MM.1S (cell line): Measurements from ENCODE around the gene FUT8.

ENCODE experiments used
- DNase-seq: peaks from one replicate; pipeline ENCODE4 v3.0.0-alpha.2; 2015
- H2AFZ ChIP-seq: fragments of 300-600 bp; sonication (generic); 2 replicates; pipeline ENCODE4 v1.6.0; 2016; ENCODE audit warnings: antibody characterized with exemption, low read length
- H3F3A ChIP-seq: fragments of 300-600 bp; sonication (generic); 2 replicates; pipeline ENCODE4 v1.6.1; 2016; ENCODE audit warnings: mild to moderate bottlenecking, antibody characterized with exemption, low read length, moderate library complexity, mixed read lengths; ENCODE audit not compliant: insufficient read depth
- H3K27ac ChIP-seq: fragments of 300-600 bp; sonication (generic); 2 replicates; pipeline ENCODE4 v1.5.1; 2016; ENCODE audit warnings: mild to moderate bottlenecking, low read length
- H3K27me3 ChIP-seq: fragments of 300-600 bp; sonication (generic); replicated peaks from 2 replicates; pipeline ENCODE4 v1.6.0; 2016; ENCODE audit warnings: low read length; ENCODE audit not compliant: insufficient read depth
- H3K36me3 ChIP-seq: fragments of 300-600 bp; sonication (generic); replicated peaks from 2 replicates; pipeline ENCODE4 v1.6.1; 2016; ENCODE audit warnings: mild to moderate bottlenecking, low read length, mixed read lengths; ENCODE audit not compliant: insufficient read depth
- H3K4me1 ChIP-seq: fragments of 300-600 bp; sonication (generic); 2 replicates; pipeline ENCODE4 v1.6.1; 2016; ENCODE audit warnings: low read length, mixed read lengths
- H3K4me2 ChIP-seq: fragments of 300-600 bp; sonication (generic); 2 replicates; pipeline ENCODE4 v1.6.0; 2016; ENCODE audit warnings: low read depth, low read length
- H3K4me3 ChIP-seq: fragments of 300-600 bp; sonication (generic); 2 replicates; pipeline ENCODE4 v1.5.1; 2016; ENCODE audit warnings: low read length, mixed read lengths
- H3K79me2 ChIP-seq: fragments of 300-600 bp; sonication (generic); 2 replicates; pipeline ENCODE4 v1.6.1; 2016; ENCODE audit warnings: mixed run types, low read length, mixed read lengths
- H3K9ac ChIP-seq: fragments of 300-600 bp; sonication (generic); 2 replicates; pipeline ENCODE4 v1.6.1; 2016; ENCODE audit warnings: low read length, mixed read lengths
- H3K9me2 ChIP-seq: fragments of 300-600 bp; sonication (generic); replicated peaks from 2 replicates; pipeline ENCODE4 v1.6.1; 2016; ENCODE audit warnings: mild to moderate bottlenecking, low read length, mixed read lengths; ENCODE audit not compliant: insufficient read depth
- H3K9me3 ChIP-seq: fragments of 300-600 bp; sonication (generic); replicated peaks from 2 replicates; pipeline ENCODE4 v1.6.1; 2016; ENCODE audit warnings: mild to moderate bottlenecking, low read length, mixed read lengths; ENCODE audit not compliant: insufficient read depth
- H4K20me1 ChIP-seq: fragments of 300-600 bp; sonication (generic); 2 replicates; pipeline ENCODE4 v1.6.1; 2016; ENCODE audit warnings: mild to moderate bottlenecking, low read length, moderate library complexity, mixed read lengths; ENCODE audit not compliant: insufficient read depth
- EZH2 ChIP-seq: fragments of 300-600 bp; sonication (generic); optimal IDR thresholded peaks from 2 replicates; pipeline ENCODE3; 2017; ENCODE audit warnings: low read depth, mild to moderate bottlenecking, antibody characterized with exemption, low read length, mixed read lengths
- EZH2phosphoT487 ChIP-seq: fragments of 300-600 bp; sonication (generic); IDR thresholded peaks from 2 replicates; pipeline ENCODE4 v1.6.1; 2018; ENCODE audit warnings: antibody characterized with exemption, low read length
- TF ChIP-seq, protein P1 (sequence below): fragments of 300-600 bp; sonication (generic); IDR thresholded peaks from 2 replicates; pipeline ENCODE4 v1.5.1; 2016; ENCODE audit warnings: antibody characterized with exemption, low read length, mixed read lengths

Gene FUT8

DNA sequence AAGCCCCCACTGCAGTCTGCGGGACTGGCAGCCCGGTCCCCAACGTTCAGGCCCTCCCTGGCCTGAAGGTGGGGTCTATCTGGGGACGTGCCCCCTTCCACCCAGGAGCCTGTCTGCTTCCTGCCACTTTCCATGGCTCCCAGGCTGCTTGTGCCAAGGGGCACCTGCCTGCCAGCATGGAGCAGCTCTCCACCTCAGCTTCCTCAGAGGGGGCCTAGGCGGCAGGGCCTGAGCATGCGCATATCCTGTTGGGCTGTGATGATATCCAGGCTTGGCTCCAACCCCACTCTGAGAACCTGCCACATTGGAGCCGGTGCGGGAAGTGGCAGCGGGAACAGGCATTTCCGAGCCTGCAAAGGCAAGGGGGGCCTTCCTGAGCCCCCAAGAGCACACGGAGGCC lies 57.4 kb downstream of the FUT8 start:
- no peaks in the 10 kb centered on the region for H3K9me2 ChIP-seq
- no peaks in the 10 kb centered on the region for H3K9me3 ChIP-seq
- no peak overlapping the region for H3K4me3 ChIP-seq
- no peaks in the 10 kb centered on the region for H3K36me3 ChIP-seq
- no peaks in the 10 kb centered on the region for H3K27me3 ChIP-seq
- no peak overlapping the region for H3K9ac ChIP-seq
- peaks cover 8% of the 10 kb centered on the region; the same call in 1 of the 2 replicates for H3K79me2 ChIP-seq
- no peak overlapping the region for H3K27ac ChIP-seq
- no peaks in the 10 kb centered on the region for H3K4me1 ChIP-seq
- no peak overlapping the region for H2AFZ ChIP-seq
- no peak for DNase-seq
- H4K20me1 ChIP-seq: no peaks in the 10 kb centered on the region
- H3K4me2 ChIP-seq: no peak overlapping the region
- TF ChIP-seq EZH2phosphoT487 (no peak), EZH2 (no peak)
- TF ChIP-seq, protein P1, sequence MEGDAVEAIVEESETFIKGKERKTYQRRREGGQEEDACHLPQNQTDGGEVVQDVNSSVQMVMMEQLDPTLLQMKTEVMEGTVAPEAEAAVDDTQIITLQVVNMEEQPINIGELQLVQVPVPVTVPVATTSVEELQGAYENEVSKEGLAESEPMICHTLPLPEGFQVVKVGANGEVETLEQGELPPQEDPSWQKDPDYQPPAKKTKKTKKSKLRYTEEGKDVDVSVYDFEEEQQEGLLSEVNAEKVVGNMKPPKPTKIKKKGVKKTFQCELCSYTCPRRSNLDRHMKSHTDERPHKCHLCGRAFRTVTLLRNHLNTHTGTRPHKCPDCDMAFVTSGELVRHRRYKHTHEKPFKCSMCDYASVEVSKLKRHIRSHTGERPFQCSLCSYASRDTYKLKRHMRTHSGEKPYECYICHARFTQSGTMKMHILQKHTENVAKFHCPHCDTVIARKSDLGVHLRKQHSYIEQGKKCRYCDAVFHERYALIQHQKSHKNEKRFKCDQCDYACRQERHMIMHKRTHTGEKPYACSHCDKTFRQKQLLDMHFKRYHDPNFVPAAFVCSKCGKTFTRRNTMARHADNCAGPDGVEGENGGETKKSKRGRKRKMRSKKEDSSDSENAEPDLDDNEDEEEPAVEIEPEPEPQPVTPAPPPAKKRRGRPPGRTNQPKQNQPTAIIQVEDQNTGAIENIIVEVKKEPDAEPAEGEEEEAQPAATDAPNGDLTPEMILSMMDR: no peak
- no peaks in the 10 kb centered on the region for H3F3A ChIP-seq

DNA sequence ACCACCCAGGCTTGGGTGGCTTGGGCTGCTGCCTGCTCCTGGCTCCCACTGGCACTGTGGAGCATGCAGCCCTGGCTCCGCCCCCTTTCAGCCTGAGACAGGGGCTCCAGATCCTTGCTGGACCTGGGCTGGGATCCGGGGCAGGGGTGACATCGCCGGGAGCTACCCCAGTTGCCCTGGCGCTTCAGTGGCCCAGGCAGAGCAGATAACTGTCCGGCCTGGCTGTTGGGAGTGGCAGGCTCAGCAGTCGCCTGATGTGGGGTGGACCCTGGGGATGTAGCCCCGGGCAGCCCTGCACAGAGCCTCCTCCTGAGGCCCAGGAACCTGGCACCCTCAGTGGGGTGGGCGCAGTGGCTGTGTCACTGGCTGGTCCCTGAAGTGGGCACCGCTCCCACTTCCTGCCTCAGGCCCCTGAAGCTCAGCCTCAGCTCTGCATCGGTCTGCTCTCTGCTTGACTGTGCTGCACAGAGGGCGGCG lies 57.9 kb downstream of the FUT8 start:
- no peak for TF ChIP-seq EZH2phosphoT487
- no peak for DNase-seq
- no peaks in the 10 kb centered on the region for H3K9me3 ChIP-seq
- no peaks in the 10 kb centered on the region for H3F3A ChIP-seq
- H2AFZ ChIP-seq: no peak overlapping the region
- H3K9me2 ChIP-seq: no peaks in the 10 kb centered on the region
- H3K9ac ChIP-seq: no peak overlapping the region
- H4K20me1 ChIP-seq: no peaks in the 10 kb centered on the region
- no peak overlapping the region for H3K4me3 ChIP-seq
- H3K79me2 ChIP-seq: peaks cover 8% of the 10 kb centered on the region; the same call in 1 of the 2 replicates
- H3K27me3 ChIP-seq: no peaks in the 10 kb centered on the region
- H3K4me2 ChIP-seq: no peak overlapping the region
- no peaks in the 10 kb centered on the region for H3K4me1 ChIP-seq
- H3K27ac ChIP-seq: no peak overlapping the region
- H3K36me3 ChIP-seq: no peaks in the 10 kb centered on the region

DNA sequence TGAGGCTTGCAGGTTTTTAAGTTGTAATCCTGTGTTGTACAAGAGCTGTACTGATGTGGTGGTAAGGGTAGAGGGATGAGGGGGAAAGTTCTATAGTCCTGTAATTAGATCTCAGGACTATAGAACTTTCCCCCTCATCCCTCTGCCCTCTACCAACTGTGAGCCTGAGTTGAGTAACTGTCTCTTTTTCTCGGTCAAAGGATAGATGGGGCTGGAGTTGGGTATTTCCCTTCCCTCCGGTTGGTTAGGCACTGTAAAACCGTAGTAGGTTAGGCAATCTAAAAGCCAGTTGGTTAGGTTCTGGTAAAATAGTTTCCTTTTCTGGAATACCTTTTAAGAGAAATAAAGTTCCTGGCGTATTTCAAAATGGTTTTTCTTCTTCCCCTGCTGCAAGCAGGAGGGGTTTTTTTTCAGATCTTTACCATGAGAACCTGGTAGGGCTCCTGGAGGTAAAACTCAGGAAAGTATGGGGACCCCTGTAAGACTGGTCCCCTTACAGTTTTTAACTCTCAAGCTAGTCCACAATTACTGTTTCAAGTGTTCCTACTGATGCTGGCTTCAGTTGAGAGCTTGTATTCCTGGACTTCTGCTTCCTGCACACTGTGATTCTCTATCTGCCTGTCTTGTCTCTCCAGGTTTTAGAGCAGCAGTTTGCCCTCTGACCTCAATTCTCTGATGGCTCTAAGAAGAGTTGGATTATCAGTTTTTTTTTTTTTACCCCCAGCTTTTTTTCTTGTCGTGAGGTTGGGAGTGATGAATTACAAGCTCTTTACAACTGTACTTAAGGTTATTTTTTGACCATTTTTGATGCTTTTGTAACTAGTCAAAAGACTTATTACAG lies 58.7 kb downstream of the FUT8 start:
- Histone ChIP-seq H3K4me2 (no peak overlapping the region), H3K27ac (no peak overlapping the region)

More for the DNA sequence above, 58.7 kb downstream of the FUT8 start:
- H3K4me3 ChIP-seq: no peak overlapping the region
- no peaks in the 10 kb centered on the region for H3K4me1 ChIP-seq
- H3K9me3 ChIP-seq: no peaks in the 10 kb centered on the region
- no peak overlapping the region for H2AFZ ChIP-seq
- H4K20me1 ChIP-seq: no peaks in the 10 kb centered on the region
- no peak for DNase-seq
- no peaks in the 10 kb centered on the region for H3K9me2 ChIP-seq
- H3K27me3 ChIP-seq: no peaks in the 10 kb centered on the region
- TF ChIP-seq EZH2phosphoT487 (no peak), EZH2 (no peak)
- TF ChIP-seq, protein P1: no peak
- H3K36me3 ChIP-seq: no peaks in the 10 kb centered on the region
- no peaks in the 10 kb centered on the region for H3F3A ChIP-seq
- H3K79me2 ChIP-seq: 0 out of 2 replicates have a peak, but pooled peaks cover 5% of the 10 kb centered on the region
- no peak overlapping the region for H3K9ac ChIP-seq
